Cerebellar cortex (tissue), 1 donor: Measurements from ENCODE around the gene ZNF285.
"Not testable (repeated sequence)": the region's sequence is repeated elsewhere in the genome, so short reads cannot be mapped to it uniquely, and the experiment has no call there.

ENCODE experiments used
- DNase-seq: peaks from one replicate; pipeline ENCODE4 v3.0.0-alpha.2; 2015; ENCODE audit warnings: low spot score

Gene ZNF285

GRCh38 chr19:44401139-44402115 is at the start of gene ZNF285:
Gene ZNF285, minus strand, starts transcription at chr19:44401608. Its CDS starts 4,395 bp downstream, at chr19:44397213.
- peak; percentile 92 for DNase-seq

- DNase-seq: peak; percentile 90
Measured at GRCh38 chr19:44447916-44448674, 46.7 kb upstream of the ZNF285 start, which contains the start of gene ZNF229. Gene ZNF229, minus strand, starts transcription at chr19:44448472. Its CDS starts 5,625 bp downstream, at chr19:44442847.

- no peak for DNase-seq
Measured at GRCh38 chr19:44438441-44438840, 37.0 kb upstream of the ZNF285 start.

- DNase-seq: no peak
Measured at GRCh38 chr19:44435441-44435840, 34.0 kb upstream of the ZNF285 start.

GRCh38 chr19:44430956-44431355 is 29.5 kb upstream of the ZNF285 start:
- DNase-seq: no peak

- DNase-seq: not testable (repeated sequence)
Measured at GRCh38 chr19:44415553-44415952, 14.1 kb upstream of the ZNF285 start.

- DNase-seq: not testable (repeated sequence)
Measured at GRCh38 chr19:44389268-44389667, 12.1 kb downstream of the ZNF285 start.

- DNase-seq: no peak
Measured at GRCh38 chr19:44374789-44375188, 26.6 kb downstream of the ZNF285 start.

GRCh38 chr19:44371815-44372480 is 29.5 kb downstream of the ZNF285 start:
- no peak for DNase-seq

GRCh38 chr19:44367024-44367423 is 34.4 kb downstream of the ZNF285 start:
- DNase-seq: no peak

GRCh38 chr19:44356383-44357111 is 44.9 kb downstream of the ZNF285 start, which contains the start of gene ZNF112:
Gene ZNF112, minus strand, starts transcription at chr19:44356680. Its CDS starts 16,141 bp downstream, at chr19:44340539.
- DNase-seq: peak; percentile 99

- DNase-seq: peak; percentile 80
Measured at GRCh38 chr19:44346556-44346955, 54.9 kb downstream of the ZNF285 start.

GRCh38 chr19:44345959-44346358 is 55.4 kb downstream of the ZNF285 start:
- peak; percentile 89 for DNase-seq

- peak; percentile 1 for DNase-seq
Measured at GRCh38 chr19:44344255-44344654, 57.2 kb downstream of the ZNF285 start.

- DNase-seq: no peak
Measured at GRCh38 chr19:44341794-44342193, 59.6 kb downstream of the ZNF285 start.

GRCh38 chr19:44334639-44335038 is 66.8 kb downstream of the ZNF285 start:
- not testable (repeated sequence) for DNase-seq
